H7 (cell line): ENCODE results near the gene LRRC30. TPM values are rescaled to one million over a fixed set of nuclear protein-coding genes. Genes with fewer than 3 reads are reported as not detected.

Experiments
- DNase-seq: peaks from one replicate; pipeline ENCODE4 v3.0.0; 2012
- H3K27me3 ChIP-seq: 2 replicates; pipeline ENCODE4 v1.6.0; 2011; ENCODE audit warnings: mild to moderate bottlenecking, low read length; ENCODE audit not compliant: control insufficient read depth, insufficient read depth
- H3K36me3 ChIP-seq: replicated peaks from 2 replicates; pipeline ENCODE4 v1.5.1; 2011; ENCODE audit warnings: low read length; ENCODE audit not compliant: control insufficient read depth, insufficient read depth
- H3K4me3 ChIP-seq: 2 replicates; pipeline ENCODE4 v1.5.1; 2011; ENCODE audit warnings: low read depth, mild to moderate bottlenecking, control low read depth, low read length, moderate library complexity; ENCODE audit not compliant: insufficient read depth
- total RNA-seq: library from RNA; depleted of rRNA; stranded (reverse); fragments of >200 nt; shearing (Covaris generic); gene quantifications from 2 replicates; pipeline ENCODE4 v1.2.3, GENCODE V29; 2014; rRNA removed

The LRRC30 gene
- total RNA-seq, 1 experiment from 2014 or later = not detected

DNA sequence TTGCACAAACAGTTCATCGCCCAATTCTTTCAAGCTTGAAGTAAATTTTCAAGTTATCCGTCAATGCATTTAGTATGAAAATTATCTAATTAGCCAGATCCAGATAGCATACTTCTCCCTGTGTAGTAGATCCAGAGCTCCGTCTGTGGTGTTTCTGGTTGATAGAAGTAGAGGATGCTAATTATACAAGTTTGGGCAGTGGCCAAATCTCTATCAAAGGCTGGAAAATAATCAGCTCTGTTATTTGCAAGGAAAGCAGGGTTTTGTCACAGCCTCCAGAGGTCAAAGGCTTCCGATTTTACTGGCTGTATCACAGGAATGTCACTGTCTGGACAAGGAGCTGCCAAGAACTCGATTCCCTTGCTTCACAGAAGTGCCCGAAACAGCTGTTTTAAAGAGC, 28.6 kb downstream of the LRRC30 start:
- no peaks in the 10 kb centered on the region for H3K36me3 ChIP-seq
- H3K4me3 ChIP-seq = no peak overlapping the region
- no peaks in the 10 kb centered on the region for H3K27me3 ChIP-seq
- DNase-seq = no peak

DNA sequence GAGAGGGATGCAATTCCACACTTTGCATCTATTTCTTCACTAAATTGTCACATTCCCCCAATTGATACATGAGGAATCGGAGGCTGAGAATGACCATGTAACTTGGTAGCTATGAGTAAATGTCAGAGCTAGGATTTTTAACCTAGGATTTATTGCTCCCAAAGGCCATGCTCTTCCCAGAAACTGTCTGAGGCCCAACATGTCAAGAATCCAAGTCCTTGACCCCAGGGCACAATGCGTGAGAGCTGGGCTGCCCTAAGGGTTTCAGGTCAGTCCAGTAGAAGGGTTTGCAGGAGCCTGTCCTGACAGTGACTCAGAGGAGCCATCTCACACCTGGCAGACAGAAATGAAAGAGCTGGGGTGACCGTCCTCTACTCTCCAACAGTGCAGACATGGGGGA, 30.3 kb downstream of the LRRC30 start:
- Histone ChIP-seq H3K27me3 (no peaks in the 10 kb centered on the region), H3K36me3 (no peaks in the 10 kb centered on the region)
- no peak for DNase-seq

DNA sequence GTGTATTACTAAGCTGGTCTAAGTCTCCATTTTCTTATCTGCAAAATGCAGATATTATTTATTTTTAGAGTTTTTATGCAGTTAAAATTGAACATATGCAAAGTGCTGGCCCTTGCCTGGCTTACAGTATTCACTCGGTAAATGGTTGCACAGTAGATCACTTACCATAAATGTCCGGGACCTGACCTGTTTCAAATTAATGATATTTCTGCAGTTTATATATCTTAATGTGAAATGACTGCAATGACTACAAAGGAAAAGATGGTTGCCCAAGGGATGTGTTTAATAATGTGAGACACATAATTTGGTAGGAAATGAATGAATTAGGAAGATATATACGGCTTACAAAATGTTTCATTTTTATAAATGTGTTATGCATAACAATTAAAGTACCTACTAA, 37.1 kb downstream of the LRRC30 start:
- DNase-seq = no peak
- Histone ChIP-seq H3K27me3 (no peaks in the 10 kb centered on the region), H3K36me3 (no peaks in the 10 kb centered on the region), H3K4me3 (no peak overlapping the region)

More for the DNA sequence above, 30.3 kb downstream of the LRRC30 start:
- H3K4me3 ChIP-seq = no peak overlapping the region

DNA sequence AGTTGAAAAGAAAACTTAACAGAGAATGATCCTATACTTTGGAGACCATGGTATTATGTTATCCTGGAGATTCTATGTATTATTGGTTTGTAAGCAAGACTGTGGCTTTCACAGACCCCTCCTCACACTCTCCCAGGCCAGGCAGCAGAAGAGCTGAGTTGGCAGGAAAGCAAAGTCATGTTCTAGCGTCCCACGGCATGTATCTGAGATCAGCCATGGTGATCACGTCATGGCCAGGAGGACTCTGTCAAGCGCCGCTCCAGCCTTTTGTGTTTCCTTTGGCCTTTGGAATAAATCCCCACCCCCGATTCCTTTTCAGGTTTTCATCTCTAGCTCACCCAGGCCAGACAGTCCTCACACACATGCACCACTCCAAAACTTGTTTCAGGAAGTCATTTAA, 39.1 kb downstream of the LRRC30 start:
- H3K27me3 ChIP-seq = no peaks in the 10 kb centered on the region
- no peaks in the 10 kb centered on the region for H3K36me3 ChIP-seq
- H3K4me3 ChIP-seq = no peak overlapping the region
- DNase-seq = no peak

DNA sequence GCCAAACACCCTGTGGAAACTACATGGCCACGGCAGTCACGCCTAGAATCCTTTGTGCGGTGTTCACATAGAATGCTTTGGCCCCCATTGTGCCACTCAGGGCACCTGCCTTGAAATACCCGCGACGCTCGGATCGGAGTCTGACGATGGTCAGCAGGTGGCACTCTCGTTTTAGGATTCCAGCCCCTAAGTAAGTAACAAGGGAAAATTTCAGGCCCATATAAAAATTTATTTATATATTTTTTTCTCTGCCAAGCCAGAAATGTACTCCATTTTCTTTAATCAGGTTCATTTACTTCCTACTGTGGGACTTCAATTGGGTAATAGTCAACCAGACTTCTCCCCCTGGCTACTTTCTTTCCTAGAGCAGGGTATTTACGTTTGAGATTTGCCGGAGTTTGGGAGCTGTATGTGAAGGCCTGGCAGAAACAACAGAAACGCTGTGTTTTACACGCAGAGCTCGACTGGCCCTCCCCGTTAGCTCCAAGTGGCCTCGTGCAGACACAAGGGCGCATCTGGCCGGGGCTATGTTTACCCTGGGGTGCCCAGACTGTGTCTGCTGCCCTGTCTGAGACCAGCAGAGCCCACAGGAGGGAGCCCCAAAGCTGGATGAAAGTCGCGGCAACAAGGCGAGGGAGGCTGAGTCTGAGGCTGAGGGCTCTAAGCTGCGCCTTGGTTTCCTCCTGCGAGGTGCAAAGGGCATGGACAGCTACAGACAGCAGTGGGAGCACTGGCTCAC, 41.6 kb downstream of the LRRC30 start:
- peak; percentile 77 for DNase-seq
- Histone ChIP-seq H3K4me3 (no peak overlapping the region), H3K36me3 (no peaks in the 10 kb centered on the region), H3K27me3 (no peaks in the 10 kb centered on the region)

DNA sequence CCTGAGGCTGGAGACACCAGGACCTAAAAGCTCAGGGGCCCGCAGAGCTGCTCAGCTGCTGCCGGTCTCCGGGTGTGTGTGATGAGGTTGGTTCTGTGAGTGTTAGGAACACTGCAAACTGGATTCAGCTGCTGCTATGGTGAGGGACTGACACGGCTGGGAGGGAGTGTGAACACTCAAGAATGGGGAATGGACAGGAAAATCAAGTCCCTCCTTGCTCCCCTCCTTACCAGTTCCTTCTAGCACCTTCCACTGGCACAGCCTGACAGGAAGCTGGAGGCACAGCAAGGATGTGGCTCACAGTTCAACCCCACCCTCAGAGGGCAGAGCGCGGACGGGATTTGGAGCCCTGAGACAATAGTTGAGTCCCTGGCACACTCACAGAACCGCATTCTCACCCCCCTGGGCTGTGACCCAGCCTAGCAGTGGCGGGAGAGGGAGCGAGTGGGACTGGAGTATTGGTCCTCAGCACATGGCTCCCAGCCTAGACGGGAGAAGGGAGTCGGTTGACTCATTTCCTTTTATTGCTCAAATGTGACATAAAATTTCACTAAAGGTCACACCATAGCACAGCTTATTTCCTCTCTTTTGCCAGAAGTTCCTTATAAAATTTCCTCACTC, 42.5 kb downstream of the LRRC30 start:
- H3K4me3 ChIP-seq = no peak overlapping the region
- no peak for DNase-seq
- no peaks in the 10 kb centered on the region for H3K27me3 ChIP-seq
- no peaks in the 10 kb centered on the region for H3K36me3 ChIP-seq

DNA sequence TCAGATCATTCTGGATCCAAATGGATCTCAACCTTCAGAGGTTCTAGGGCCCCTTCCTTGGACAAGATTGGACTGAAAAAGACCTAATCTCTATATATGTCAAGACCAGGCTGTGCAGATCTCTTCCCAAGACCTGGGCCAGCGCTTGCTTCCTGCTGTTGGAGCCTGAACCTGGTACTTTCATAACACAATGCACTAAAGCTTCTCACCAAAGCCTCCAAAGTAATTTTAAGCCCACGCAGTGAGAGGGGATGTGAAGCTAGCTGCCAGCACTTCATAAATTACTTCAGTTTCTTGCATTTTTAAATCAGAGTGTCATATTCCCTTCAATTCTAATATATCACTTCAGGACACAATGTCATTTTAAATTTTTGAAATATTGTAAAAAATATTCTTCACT, 50.7 kb downstream of the LRRC30 start:
- DNase-seq = no peak
- Histone ChIP-seq H3K4me3 (no peak overlapping the region), H3K36me3 (no peaks in the 10 kb centered on the region), H3K27me3 (no peaks in the 10 kb centered on the region)

Other genes with a start within 250 kb of the LRRC30 start
- 17.2 and 17.5 TPM in 2 replicates for gene LAMA1, start 113.3 kb upstream of the LRRC30 start, total RNA-seq